ENCODE data around the gene CRYBB3.

Gene CRYBB3

DNA sequence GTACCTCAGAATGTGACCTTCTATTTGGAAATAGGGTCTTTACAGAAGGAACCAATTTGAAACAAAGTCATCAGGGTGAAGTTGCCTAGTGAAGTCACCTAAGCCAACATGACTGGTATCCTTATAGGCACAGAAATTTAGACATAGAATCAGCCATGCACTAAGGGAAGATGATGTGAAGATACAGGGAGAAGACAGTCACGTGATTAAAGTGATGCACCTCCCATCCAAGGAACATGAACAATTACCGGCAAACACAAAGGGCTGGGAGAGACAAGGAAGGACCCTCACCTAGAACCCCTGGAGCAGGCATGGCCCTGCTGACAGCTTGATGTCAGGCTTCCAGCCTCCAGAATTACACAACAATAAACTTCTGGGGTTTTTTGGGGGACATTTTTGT lies 16.6 kb downstream of the CRYBB3 start:
- H3K4me1 ChIP-seq (ENCODE audit: low read length), result no peaks in the 10 kb centered on the region
- TF ChIP-seq EZH2phosphoT487 (IDR thresholded peaks at IDR 0.05; ENCODE audit: low read depth), result no peak
- no peak overlapping the region for H3K4me3 ChIP-seq (ENCODE audit: low read length)
- H2AFZ ChIP-seq (ENCODE audit: low read depth, low read length), result no peak overlapping the region
- H3K9me3 ChIP-seq (ENCODE audit: insufficient read depth, low read length), result no peaks in the 10 kb centered on the region
- no peaks in the 10 kb centered on the region for H3K79me2 ChIP-seq (ENCODE audit: low read length)
- no peak overlapping the region for H3K9ac ChIP-seq (ENCODE audit: low read length)
- H3K27me3 ChIP-seq (ENCODE audit: low read depth, low read length), result peaks cover 35% of the 10 kb centered on the region; the same call in 1 of the 2 replicates
- H3K4me2 ChIP-seq (ENCODE audit: low read length), result no peak overlapping the region
- H3K36me3 ChIP-seq (replicated peaks; ENCODE audit: low read depth, low read length), result no peaks in the 10 kb centered on the region
- no peak overlapping the region for H3K27ac ChIP-seq (ENCODE audit: low read length)
- no peaks in the 10 kb centered on the region for H4K20me1 ChIP-seq (ENCODE audit: insufficient read depth, low read length)

DNA sequence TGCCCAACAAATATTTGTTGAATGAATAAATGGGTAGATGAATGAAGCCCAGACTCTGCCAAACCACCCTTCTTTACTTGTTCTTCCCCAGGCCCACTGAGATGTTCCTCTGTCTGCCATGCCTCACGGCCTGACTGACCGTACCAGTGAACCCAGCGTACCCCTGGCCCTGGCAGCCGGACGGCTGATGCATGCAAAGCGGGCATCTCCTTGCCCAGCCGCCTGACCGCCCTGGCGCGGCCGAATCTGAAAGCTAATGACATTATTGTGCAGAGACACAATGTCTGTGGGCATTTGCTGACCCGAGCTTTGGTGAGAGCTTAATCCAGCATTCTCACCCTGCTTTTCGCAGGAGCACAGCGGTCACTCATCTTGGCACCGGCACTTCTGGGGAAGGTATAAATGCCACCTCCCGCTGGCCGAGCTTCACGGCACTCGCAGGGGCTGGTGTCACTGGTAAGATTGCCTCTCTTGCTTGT lies 19.6 kb downstream of the CRYBB3 start, which contains the start of gene CRYBB2:
Gene CRYBB2 (plus strand): TSS at position 429 of the 479 bp plus-strand sequence. CDS start 1,791 bp downstream, outside the sequence.
- Histone ChIP-seq H3K27me3 (ENCODE audit: low read depth, low read length) (peaks cover 43% of the 10 kb centered on the region), H3K36me3 (replicated peaks; ENCODE audit: low read depth, low read length) (no peaks in the 10 kb centered on the region), H3K9me3 (ENCODE audit: insufficient read depth, low read length) (no peaks in the 10 kb centered on the region), H2AFZ (ENCODE audit: low read depth, low read length) (no peak within 1 kb of the TSS), H3K4me1 (ENCODE audit: low read length) (no peaks in the 10 kb centered on the region), H3K4me2 (ENCODE audit: low read length) (no peak within 1 kb of the TSS), H3K4me3 (ENCODE audit: low read length) (no peak within 1 kb of the TSS), H3K27ac (ENCODE audit: low read length) (no peak within 1 kb of the TSS), H3K9ac (ENCODE audit: low read length) (no peak within 1 kb of the TSS), H4K20me1 (ENCODE audit: insufficient read depth, low read length) (no peaks in the 10 kb centered on the region), H3K79me2 (ENCODE audit: low read length) (no peaks in the 10 kb centered on the region)
- TF ChIP-seq EZH2phosphoT487 (IDR thresholded peaks at IDR 0.05; ENCODE audit: low read depth), result no peak
- TF ChIP-seq, protein P1, sequence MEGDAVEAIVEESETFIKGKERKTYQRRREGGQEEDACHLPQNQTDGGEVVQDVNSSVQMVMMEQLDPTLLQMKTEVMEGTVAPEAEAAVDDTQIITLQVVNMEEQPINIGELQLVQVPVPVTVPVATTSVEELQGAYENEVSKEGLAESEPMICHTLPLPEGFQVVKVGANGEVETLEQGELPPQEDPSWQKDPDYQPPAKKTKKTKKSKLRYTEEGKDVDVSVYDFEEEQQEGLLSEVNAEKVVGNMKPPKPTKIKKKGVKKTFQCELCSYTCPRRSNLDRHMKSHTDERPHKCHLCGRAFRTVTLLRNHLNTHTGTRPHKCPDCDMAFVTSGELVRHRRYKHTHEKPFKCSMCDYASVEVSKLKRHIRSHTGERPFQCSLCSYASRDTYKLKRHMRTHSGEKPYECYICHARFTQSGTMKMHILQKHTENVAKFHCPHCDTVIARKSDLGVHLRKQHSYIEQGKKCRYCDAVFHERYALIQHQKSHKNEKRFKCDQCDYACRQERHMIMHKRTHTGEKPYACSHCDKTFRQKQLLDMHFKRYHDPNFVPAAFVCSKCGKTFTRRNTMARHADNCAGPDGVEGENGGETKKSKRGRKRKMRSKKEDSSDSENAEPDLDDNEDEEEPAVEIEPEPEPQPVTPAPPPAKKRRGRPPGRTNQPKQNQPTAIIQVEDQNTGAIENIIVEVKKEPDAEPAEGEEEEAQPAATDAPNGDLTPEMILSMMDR (IDR thresholded peaks at IDR 0.05; ENCODE audit: low read depth, low read length), result no peak

DNA sequence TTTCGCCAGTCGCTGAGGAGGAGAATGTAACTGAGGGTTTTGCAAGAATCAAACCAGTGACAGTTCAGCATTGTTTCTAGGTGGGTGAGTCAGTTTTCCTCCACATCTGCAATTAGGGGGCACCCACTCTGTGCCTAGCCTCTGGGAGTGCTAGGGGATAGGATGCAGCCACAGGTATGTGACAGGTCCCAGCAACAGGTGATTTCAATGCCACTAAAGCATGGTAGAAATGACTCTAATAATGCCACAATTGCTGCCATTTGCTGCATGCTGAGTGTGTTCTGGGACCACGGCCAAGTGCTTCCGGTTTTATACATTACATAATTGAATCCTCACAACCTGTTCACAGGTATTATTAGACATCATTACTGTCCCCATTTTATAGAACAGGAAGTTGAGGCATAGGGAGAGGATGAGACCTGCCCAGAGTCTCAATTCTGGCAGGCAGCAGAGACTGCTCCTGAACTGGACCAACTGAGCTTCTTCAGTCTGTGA lies 20.3 kb downstream of the CRYBB3 start:
- H3K4me3 ChIP-seq (ENCODE audit: low read length), result no peak overlapping the region
- H3K36me3 ChIP-seq (replicated peaks; ENCODE audit: low read depth, low read length), result no peaks in the 10 kb centered on the region
- H2AFZ ChIP-seq (ENCODE audit: low read depth, low read length), result no peak overlapping the region
- H3K79me2 ChIP-seq (ENCODE audit: low read length), result no peaks in the 10 kb centered on the region
- TF ChIP-seq, protein P1 (IDR thresholded peaks at IDR 0.05; ENCODE audit: low read depth, low read length), result no peak
- no peak for TF ChIP-seq EZH2phosphoT487 (IDR thresholded peaks at IDR 0.05; ENCODE audit: low read depth)
- no peaks in the 10 kb centered on the region for H3K4me1 ChIP-seq (ENCODE audit: low read length)
- no peaks in the 10 kb centered on the region for H3K9me3 ChIP-seq (ENCODE audit: insufficient read depth, low read length)
- H4K20me1 ChIP-seq (ENCODE audit: insufficient read depth, low read length), result no peaks in the 10 kb centered on the region
- no peak overlapping the region for H3K9ac ChIP-seq (ENCODE audit: low read length)
- no peak overlapping the region for H3K4me2 ChIP-seq (ENCODE audit: low read length)
- H3K27ac ChIP-seq (ENCODE audit: low read length), result no peak overlapping the region
- H3K27me3 ChIP-seq (ENCODE audit: low read depth, low read length), result peaks cover 48% of the 10 kb centered on the region

DNA sequence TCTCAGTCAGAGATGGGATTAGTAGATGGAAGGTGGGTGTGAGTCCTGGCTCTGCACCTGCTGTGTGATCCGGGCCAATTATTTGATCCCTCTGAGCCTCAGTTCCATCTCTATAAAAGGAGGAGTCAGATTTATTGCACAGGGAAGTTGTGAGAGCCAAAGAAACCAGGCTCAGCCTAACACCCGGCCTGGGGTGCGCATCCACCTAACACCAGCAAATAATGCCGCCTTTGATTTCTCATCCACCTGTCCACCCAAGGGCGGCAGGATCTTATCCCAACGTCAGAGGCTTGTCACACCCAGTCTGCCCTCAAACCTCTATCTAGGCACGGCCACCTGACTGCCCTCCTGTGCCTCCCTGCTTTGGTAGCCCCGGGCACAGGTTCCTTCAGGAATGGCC lies 22.1 kb downstream of the CRYBB3 start:
- Histone ChIP-seq H3K36me3 (replicated peaks; ENCODE audit: low read depth, low read length) (no peaks in the 10 kb centered on the region), H3K27ac (ENCODE audit: low read length) (no peak overlapping the region), H3K79me2 (ENCODE audit: low read length) (no peaks in the 10 kb centered on the region), H3K9me3 (ENCODE audit: insufficient read depth, low read length) (no peaks in the 10 kb centered on the region), H3K4me1 (ENCODE audit: low read length) (no peaks in the 10 kb centered on the region), H4K20me1 (ENCODE audit: insufficient read depth, low read length) (no peaks in the 10 kb centered on the region), H3K4me3 (ENCODE audit: low read length) (no peak overlapping the region), H3K27me3 (ENCODE audit: low read depth, low read length) (peaks cover 57% of the 10 kb centered on the region), H3K9ac (ENCODE audit: low read length) (no peak overlapping the region), H2AFZ (ENCODE audit: low read depth, low read length) (no peak overlapping the region), H3K4me2 (ENCODE audit: low read length) (no peak overlapping the region)
- no peak for TF ChIP-seq EZH2phosphoT487 (IDR thresholded peaks at IDR 0.05; ENCODE audit: low read depth)
- TF ChIP-seq, protein P1 (IDR thresholded peaks at IDR 0.05; ENCODE audit: low read depth, low read length), result no peak

All from OCI-LY3 (cell line).